Gastrocnemius medialis (tissue), 4 donors: ENCODE data around the gene CERS1. TPM values are rescaled to one million over a fixed set of nuclear protein-coding genes. Genes with fewer than 3 reads are reported as not detected.

Source experiments
- ATAC-seq, 2 donors: fragments of 150-250 bp; one replicate each; pipeline ENCODE4 v1.9.1; 2016
- DNase-seq, 2 donors: peaks; one replicate each; pipeline ENCODE4 v3.0.0-alpha.2; 2019
- H3K27ac ChIP-seq, 4 donors: fragments of 200-600 bp; sonication (generic); 1 replicate in 1 of 4; 2 replicates in 3 of 4; pipeline ENCODE4 v1.5.1; 2016 to 2018; ENCODE audit warnings: mild to moderate bottlenecking in 2 of 4, moderate library complexity in 1 of 4
- H3K27me3 ChIP-seq, 3 donors: fragments of 200-600 bp; sonication (generic) in 2 of 3; 1 replicate in 1 of 3; 2 replicates in 2 of 3; pipeline versions ENCODE4 v1.5.1 to v1.6.0; 2016 to 2019; ENCODE audit warnings: mild to moderate bottlenecking in 1 of 3, moderate library complexity in 1 of 3
- H3K36me3 ChIP-seq, 2 donors: fragments of 200-600 bp; sonication (generic) in 1 of 2; one replicate each; pipeline ENCODE4 v1.5.1; 2017 to 2018
- H3K4me1 ChIP-seq, 2 donors: fragments of 200-600 bp; sonication (generic) in 1 of 2; one replicate each; pipeline ENCODE4 v1.5.1; 2016 to 2017; ENCODE audit warnings: mild to moderate bottlenecking in 2 of 2
- H3K4me3 ChIP-seq, 4 donors: fragments of 200-600 bp; sonication (generic) in 3 of 4; 1 replicate in 1 of 4; 2 replicates in 3 of 4; pipeline ENCODE4 v1.5.1; 2016 to 2019; ENCODE audit warnings: mild to moderate bottlenecking in 2 of 4
- H3K9me3 ChIP-seq, 3 donors: fragments of 200-600 bp; sonication (generic) in 2 of 3; 1 replicate in 1 of 3; 2 replicates in 2 of 3; pipeline ENCODE4 v1.5.1; 2016 to 2019
- CTCF ChIP-seq, 5 experiments: fragments of 450-650 bp in 3 of 5; fragments of 200-600 bp in 2 of 5; sonication (generic) in 2 of 5; IDR thresholded peaks in 4 of 5; conservative IDR thresholded peaks in 1 of 5; 1 replicate in 4 of 5; 2 replicates in 1 of 5; pipeline ENCODE4 v1.5.1; 2016 to 2019; ENCODE audit warnings: antibody characterized with exemption in 5 of 5, mild to moderate bottlenecking in 3 of 5, moderate library complexity in 3 of 5
- POLR2A ChIP-seq, 2 donors: fragments of 450-650 bp; IDR thresholded peaks; one replicate each; pipeline ENCODE4 v1.6.1; 2017; ENCODE audit warnings: antibody characterized with exemption in 2 of 2, mild to moderate bottlenecking in 2 of 2, moderate library complexity in 2 of 2
- in situ Hi-C, 4 donors: fragments of 200-750 bp; cut with MboI; loops; one replicate each; pipeline versions ENCODE4 v1.15.0 to v1.8.0; 2017; ENCODE audit warnings: low sequenced_read_pairs in 4 of 4
- intact Hi-C: fragments of 100-400 bp; cut with DNase I; formaldehyde crosslinking; loops from one replicate; pipeline ENCODE4 v1.15.1; 2023; ENCODE audit warnings: low total_unique reads
- total RNA-seq, 4 donors: library from RNA; depleted of rRNA; stranded (reverse); fragments of >200 nt; gene quantifications; one replicate each; pipeline versions ENCODE4 v1.1.0 to v1.2.3, GENCODE V29; 2016

The CERS1 gene
- total RNA-seq, 4 donors from 2014 or later, result 1.1 to 6.9 (median 3.3) TPM

DNA sequence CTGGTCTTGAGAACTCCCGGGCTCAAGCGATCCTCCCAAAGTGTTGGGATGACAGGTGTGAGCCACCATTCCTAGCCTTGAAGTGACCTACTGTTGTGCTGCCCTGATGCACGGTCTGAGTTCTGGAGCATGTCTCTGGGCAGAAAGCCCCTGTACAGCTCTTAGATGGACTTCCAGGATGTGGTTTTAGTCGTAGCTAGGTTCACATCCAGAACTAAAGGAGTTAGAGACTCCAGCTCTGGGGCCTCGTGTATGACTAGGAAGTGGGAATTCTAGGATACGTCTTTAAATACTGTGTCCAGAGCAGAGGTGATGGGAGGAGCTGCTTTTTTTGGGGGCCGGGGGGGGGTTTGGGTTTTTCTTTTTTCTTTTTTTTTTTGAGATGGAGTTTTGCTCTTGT, 52.0 kb downstream of the CERS1 start:
- in situ Hi-C loops, result loop anchor here in 3 of 4 donors (10.0 to 25.0 kb wide), 4 partner anchors 249 to 389 kb away; partner anchors contain the start of gene REX1BD (in 1 of the 3)
- DNase-seq, result no peak
- TF ChIP-seq CTCF (IDR thresholded peaks at IDR 0.05 in 4 of 5, conservative IDR thresholded peaks at IDR 0.05 in 1 of 5), result no peak
- TF ChIP-seq POLR2A (IDR thresholded peaks at IDR 0.05), result no peak
- H3K4me1 ChIP-seq, result peaks cover 62 to 66% of the 10 kb centered on the region in 2 donors
- H3K9me3 ChIP-seq, result no peaks in the 10 kb centered on the region
- H3K36me3 ChIP-seq, result no peaks in the 10 kb centered on the region
- no peak overlapping the region for H3K27ac ChIP-seq
- ATAC-seq, result no peak
- intact Hi-C loops, result no loop called here
- H3K27me3 ChIP-seq, result no peaks in the 10 kb centered on the region
- no peak overlapping the region for H3K4me3 ChIP-seq

DNA sequence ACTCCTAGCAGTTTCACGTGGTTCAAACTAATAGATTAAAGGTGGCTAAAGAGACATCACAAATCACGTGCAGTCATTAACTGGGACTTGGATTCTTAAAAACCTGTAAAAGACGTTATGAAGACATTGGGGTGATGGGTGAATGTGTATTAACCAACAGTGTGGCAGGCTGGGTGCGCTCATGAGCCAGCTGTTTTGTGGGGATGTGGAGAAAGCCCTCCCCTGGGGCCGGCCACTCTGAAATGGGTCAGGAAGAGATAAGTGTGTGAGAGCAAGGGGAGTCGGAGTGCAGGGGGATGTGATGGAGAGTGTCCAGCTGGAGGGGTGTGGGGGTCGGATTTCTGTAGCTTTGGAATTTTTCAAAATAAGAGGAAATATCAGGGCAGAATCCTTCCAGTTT, 53.8 kb downstream of the CERS1 start:
- Histone ChIP-seq H3K27me3 (no peaks in the 10 kb centered on the region), H3K4me3 (no peak overlapping the region), H3K4me1 (peaks cover 62 to 63% of the 10 kb centered on the region in 2 donors), H3K27ac (no peak overlapping the region), H3K9me3 (no peaks in the 10 kb centered on the region), H3K36me3 (no peaks in the 10 kb centered on the region)
- TF ChIP-seq POLR2A (IDR thresholded peaks at IDR 0.05), result no peak
- no peak for TF ChIP-seq CTCF (IDR thresholded peaks at IDR 0.05 in 4 of 5, conservative IDR thresholded peaks at IDR 0.05 in 1 of 5)
- in situ Hi-C loops, result loop anchor here in 3 of 4 donors (10.0 to 25.0 kb wide), 4 partner anchors 247 to 387 kb away; partner anchors contain the start of gene REX1BD (in 1 of the 3)
- ATAC-seq (no peak), DNase-seq (no peak)
- intact Hi-C loops, result no loop called here

DNA sequence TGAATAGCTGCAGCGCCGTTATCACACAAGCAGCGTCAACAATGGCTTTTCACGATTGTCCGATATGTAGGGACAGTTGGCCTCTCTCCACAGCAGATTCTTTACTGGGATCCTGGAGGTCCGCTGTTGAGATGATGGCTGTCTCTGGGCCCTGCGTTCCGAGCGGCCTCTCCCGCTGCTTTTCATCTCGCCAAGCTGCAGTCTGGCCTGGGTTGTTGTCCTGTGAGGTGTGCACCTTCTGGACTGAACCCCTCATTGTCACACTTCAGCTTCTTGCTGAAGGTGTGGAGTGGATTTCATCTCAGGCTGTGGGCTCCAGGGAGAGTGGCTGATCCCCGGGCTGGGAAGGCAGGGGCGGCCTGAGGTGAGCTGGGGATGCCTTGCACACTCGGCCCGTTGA, 54.6 kb downstream of the CERS1 start:
- ATAC-seq, result no peak
- H3K9me3 ChIP-seq, result no peaks in the 10 kb centered on the region
- no peaks in the 10 kb centered on the region for H3K27me3 ChIP-seq
- no peak for DNase-seq
- no peak for TF ChIP-seq CTCF (IDR thresholded peaks at IDR 0.05 in 4 of 5, conservative IDR thresholded peaks at IDR 0.05 in 1 of 5)
- TF ChIP-seq POLR2A (IDR thresholded peaks at IDR 0.05), result no peak
- intact Hi-C loops (no loop called here), in situ Hi-C loops (loop anchor here in 3 of 4 donors (10.0 to 25.0 kb wide), 4 partner anchors 247 to 387 kb away; partner anchors contain the start of gene REX1BD (in 1 of the 3))
- no peak overlapping the region for H3K4me3 ChIP-seq
- peaks cover 61 to 62% of the 10 kb centered on the region in 2 donors for H3K4me1 ChIP-seq
- no peaks in the 10 kb centered on the region for H3K36me3 ChIP-seq
- H3K27ac ChIP-seq, result no peak overlapping the region

GRCh38 chr19:18840288-18841267, 55.4 kb downstream of the CERS1 start:
- intact Hi-C loops (no loop called here), in situ Hi-C loops (loop anchor here in 3 of 4 donors (10.0 to 25.0 kb wide), 4 partner anchors 246 to 386 kb away; partner anchors contain the start of gene REX1BD (in 1 of the 3))

More at GRCh38 chr19:18840288-18841267, 55.4 kb downstream of the CERS1 start:
- Histone ChIP-seq H3K27ac (no peak overlapping the region), H3K9me3 (no peaks in the 10 kb centered on the region), H3K36me3 (peaks cover 0 to 2% of the 10 kb centered on the region in 2 donors), H3K4me1 (peaks cover 67 to 68% of the 10 kb centered on the region in 2 donors), H3K27me3 (no peaks in the 10 kb centered on the region), H3K4me3 (no peak overlapping the region)
- DNase-seq, result no peak
- ATAC-seq, result no peak
- TF ChIP-seq CTCF (IDR thresholded peaks at IDR 0.05 in 4 of 5, conservative IDR thresholded peaks at IDR 0.05 in 1 of 5), result no peak
- TF ChIP-seq POLR2A (IDR thresholded peaks at IDR 0.05), result no peak
